Posterior cingulate gyrus (tissue), 11 donors: Measurements from ENCODE around the gene GRAMD4.
A peak's percentile ranks its signal among the peaks of the same experiment; 100 is the strongest.

Source experiments
- DNase-seq, 10 donors: peaks; one replicate each; pipeline versions ENCODE4 v3.0.0 to v3.0.0-alpha.2; 2020 to 2021; ENCODE audit warnings: mixed read lengths in 3 of 10
- intact Hi-C: fragments of 100-400 bp; cut with DNase I; formaldehyde crosslinking; loops from one replicate; pipeline ENCODE4 v1.15.1; 2023

The GRAMD4 gene

GRCh38 chr22:46581538-46582244 lies 38.5 kb upstream of the GRAMD4 start:
- DNase-seq = peak in 4 of 10 donors; percentile 7 to 68 (median 60)
- intact Hi-C loops = loop anchor here (10.0 kb wide), 1 partner anchor 73 kb away; no protein-coding TSS in a partner anchor

GRCh38 chr22:46582281-46582933 lies 37.8 kb upstream of the GRAMD4 start:
- DNase-seq = peak in 4 of 10 donors; percentile 5 to 73 (median 37)
- intact Hi-C loops = loop anchor here (10.0 kb wide), 1 partner anchor 72 kb away; no protein-coding TSS in a partner anchor

GRCh38 chr22:46583571-46583970 lies 36.6 kb upstream of the GRAMD4 start:
- DNase-seq = peak in 4 of 10 donors; percentile 2 to 62 (median 36)
- intact Hi-C loops = loop anchor here (10.0 kb wide), 1 partner anchor 71 kb away; no protein-coding TSS in a partner anchor

GRCh38 chr22:46584081-46584921 lies 35.9 kb upstream of the GRAMD4 start:
- intact Hi-C loops = loop anchor here (10.0 kb wide), 1 partner anchor 70 kb away; no protein-coding TSS in a partner anchor
- peak in 5 of 10 donors; percentile 4 to 80 (median 66) for DNase-seq

- intact Hi-C loops = loop anchor here (10.0 kb wide), 1 partner anchor 69 kb away; no protein-coding TSS in a partner anchor
- DNase-seq = peak in 2 of 10 donors; percentile 54 to 70
These were observed 34.7 kb upstream of the GRAMD4 start for GRCh38 chr22:46585340-46586122.

- peak in 1 of 10 donors; percentile 77 for DNase-seq
- intact Hi-C loops = loop anchor here (10.0 kb wide), 1 partner anchor 69 kb away; no protein-coding TSS in a partner anchor
These were observed 34.1 kb upstream of the GRAMD4 start for GRCh38 chr22:46586123-46586519.

DNA sequence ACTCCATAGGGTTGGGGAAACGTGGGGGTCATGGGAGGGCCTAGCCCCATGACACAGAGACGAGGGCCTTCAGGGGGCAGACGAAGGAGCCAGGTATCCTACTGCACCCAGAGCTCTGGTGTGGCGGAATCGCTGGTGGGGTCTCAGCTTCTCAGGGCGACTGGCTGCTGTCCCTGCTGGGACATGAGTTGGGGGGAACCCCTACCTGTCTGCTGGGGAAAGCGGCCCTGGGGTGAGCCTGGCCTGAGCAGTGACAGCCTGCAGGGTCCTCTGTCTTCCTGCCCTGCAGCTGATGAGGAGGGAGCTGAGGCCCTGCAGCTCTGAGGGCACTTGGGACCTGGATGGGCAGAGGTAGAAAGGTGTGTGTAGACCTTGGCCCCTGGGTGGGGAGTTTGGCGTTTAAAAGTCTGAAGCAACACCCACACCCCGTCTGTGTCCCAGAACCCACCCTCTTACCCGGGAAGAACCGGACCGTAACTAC lies 33.6 kb upstream of the GRAMD4 start:
- intact Hi-C loops = loop anchor here (10.0 kb wide), 1 partner anchor 68 kb away; no protein-coding TSS in a partner anchor
- DNase-seq = peak in 2 of 10 donors; percentile 57 to 60

DNA sequence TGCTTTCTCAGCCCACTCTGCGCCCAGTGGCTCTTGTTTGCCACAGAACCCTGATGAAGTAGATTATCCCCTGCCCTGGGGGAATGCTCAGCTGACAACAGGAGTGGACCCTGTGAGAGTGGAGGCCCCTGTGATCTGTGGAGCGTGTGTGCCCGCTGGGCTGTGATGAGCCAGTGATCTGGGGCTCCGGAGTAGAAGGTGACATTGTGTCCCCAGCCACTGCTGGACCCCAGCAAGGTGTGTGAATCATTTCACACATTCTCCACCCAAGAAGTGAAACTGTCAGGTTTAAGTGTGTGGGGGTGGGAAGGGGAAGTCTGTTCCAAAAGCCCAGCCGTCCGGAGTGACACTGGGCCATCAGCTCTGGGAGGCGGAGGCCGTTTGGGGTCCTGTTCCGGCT lies 33.1 kb upstream of the GRAMD4 start:
- intact Hi-C loops = loop anchor here (10.0 kb wide), 1 partner anchor 68 kb away; no protein-coding TSS in a partner anchor

GRCh38 chr22:46587492-46588278 lies 32.5 kb upstream of the GRAMD4 start:
- intact Hi-C loops = loop anchor here (10.0 kb wide), 1 partner anchor 67 kb away; no protein-coding TSS in a partner anchor
- DNase-seq = peak in 3 of 10 donors; percentile 37 to 87 (median 63)

More for the DNA sequence above, 33.1 kb upstream of the GRAMD4 start:
- DNase-seq = peak in 2 of 10 donors; percentile 43 to 47

GRCh38 chr22:46588279-46589140 lies 31.7 kb upstream of the GRAMD4 start:
- DNase-seq = peak in 2 of 10 donors; percentile 80 to 84
- intact Hi-C loops = loop anchor here (10.0 kb wide), 1 partner anchor 66 kb away; no protein-coding TSS in a partner anchor

DNA sequence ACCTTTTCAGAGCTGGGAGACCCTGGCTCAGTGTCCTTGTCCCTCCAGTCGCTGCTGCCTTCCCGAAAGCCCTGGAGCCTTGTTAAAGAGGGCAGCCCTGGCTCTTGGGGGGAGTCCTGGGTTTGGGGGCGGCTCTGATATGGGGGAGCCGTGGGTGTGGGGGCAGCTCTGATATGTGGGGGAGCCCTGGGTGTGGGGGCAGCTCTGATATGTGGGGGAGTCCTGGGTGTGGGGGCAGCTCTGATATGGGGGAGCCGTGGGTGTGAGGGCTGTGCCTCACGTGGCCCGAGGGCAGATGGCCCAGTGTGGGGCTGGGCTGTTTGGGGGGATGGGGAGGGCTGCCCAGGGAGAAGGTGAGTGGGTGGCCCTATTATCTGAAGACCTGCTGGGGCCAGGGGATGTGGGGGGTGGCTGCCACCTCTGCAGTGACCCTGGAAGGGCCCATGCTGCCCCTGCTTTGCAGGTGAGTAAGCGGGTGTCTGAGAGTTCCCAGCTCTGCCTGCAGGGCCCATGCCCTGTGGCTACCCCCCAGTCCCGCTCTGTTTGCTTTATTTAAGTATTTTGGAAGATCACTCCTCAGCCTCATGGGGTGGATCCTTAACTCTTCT lies 30.9 kb upstream of the GRAMD4 start:
- intact Hi-C loops = loop anchor here (10.0 kb wide), 1 partner anchor 66 kb away; no protein-coding TSS in a partner anchor
- peak in 2 of 10 donors; percentile 45 to 67 for DNase-seq

DNA sequence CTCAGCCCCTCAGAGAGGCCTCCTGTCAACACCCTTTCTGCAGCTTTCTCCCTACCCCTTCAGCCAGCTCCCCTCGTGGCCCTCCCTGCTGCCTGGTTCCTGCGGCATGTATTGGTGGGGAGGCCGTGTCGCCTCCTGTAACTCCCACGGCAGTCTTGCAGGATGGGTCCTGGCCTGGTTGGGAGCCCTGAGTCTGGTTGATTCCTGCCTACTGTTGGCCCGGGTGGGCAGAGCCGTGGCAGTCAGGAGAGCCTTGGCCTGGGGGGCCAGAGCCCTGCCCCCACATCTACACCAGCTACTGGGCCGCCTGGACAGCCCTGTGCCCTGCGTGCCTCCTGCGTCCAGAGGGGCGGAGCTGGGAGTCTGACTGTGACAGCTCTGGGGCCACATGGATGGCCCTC lies 30.3 kb upstream of the GRAMD4 start:
- DNase-seq = peak in 2 of 10 donors; percentile 56 to 70
- intact Hi-C loops = loop anchor here (10.0 kb wide), 1 partner anchor 65 kb away; no protein-coding TSS in a partner anchor

GRCh38 chr22:46590334-46590733 lies 29.9 kb upstream of the GRAMD4 start:
- DNase-seq = peak in 2 of 10 donors; percentile 47 to 70
- intact Hi-C loops = no loop called here

DNA sequence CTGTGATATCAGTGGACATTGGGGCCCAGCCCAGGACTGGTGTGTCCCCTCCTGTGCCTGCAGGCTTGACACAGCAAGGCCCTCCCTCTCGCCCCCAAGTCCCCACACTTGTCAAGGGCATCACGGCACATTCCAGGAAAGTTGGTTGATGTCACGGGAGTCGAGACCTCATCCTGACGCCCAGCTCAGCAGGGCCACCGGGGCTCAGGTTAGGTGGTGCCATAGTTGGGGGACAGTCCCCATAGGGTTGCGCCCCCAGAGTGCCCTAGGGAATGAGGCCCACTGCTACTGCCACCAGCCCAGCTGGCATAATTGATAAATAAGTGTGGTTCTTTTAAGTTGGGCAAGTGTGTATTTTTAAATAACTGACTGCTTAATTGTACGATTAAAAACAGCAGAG lies 28.3 kb upstream of the GRAMD4 start:
- intact Hi-C loops = no loop called here
- DNase-seq = peak in 2 of 10 donors; percentile 65 to 70

GRCh38 chr22:46592390-46592872 lies 27.8 kb upstream of the GRAMD4 start:
- intact Hi-C loops = no loop called here

GRCh38 chr22:46593211-46593681 lies 26.9 kb upstream of the GRAMD4 start:
- intact Hi-C loops = no loop called here
- DNase-seq = no peak

More at GRCh38 chr22:46592390-46592872, 27.8 kb upstream of the GRAMD4 start:
- DNase-seq = peak in 3 of 10 donors; percentile 41 to 45 (median 44)
